ENCODE data around the gene MROH7. TPM values are rescaled to one million over a fixed set of nuclear protein-coding genes. Genes with fewer than 3 reads are reported as not detected.

MROH7 gene
- total RNA-seq, 1 donor, result 7.3 TPM

- no peak for DNase-seq (ENCODE audit: low read depth in 2 of 3, low spot score in 2 of 3)
Observed at GRCh38 chr1:54723985-54724384, 82.4 kb downstream of the MROH7 start.

- no peak for DNase-seq (ENCODE audit: low read depth in 2 of 3, low spot score in 2 of 3)
Observed at GRCh38 chr1:54724771-54725170, 83.2 kb downstream of the MROH7 start.

GRCh38 chr1:54728027-54728426 lies 86.4 kb downstream of the MROH7 start:
- DNase-seq (ENCODE audit: low read depth in 2 of 3, low spot score in 2 of 3), result no peak

DNA sequence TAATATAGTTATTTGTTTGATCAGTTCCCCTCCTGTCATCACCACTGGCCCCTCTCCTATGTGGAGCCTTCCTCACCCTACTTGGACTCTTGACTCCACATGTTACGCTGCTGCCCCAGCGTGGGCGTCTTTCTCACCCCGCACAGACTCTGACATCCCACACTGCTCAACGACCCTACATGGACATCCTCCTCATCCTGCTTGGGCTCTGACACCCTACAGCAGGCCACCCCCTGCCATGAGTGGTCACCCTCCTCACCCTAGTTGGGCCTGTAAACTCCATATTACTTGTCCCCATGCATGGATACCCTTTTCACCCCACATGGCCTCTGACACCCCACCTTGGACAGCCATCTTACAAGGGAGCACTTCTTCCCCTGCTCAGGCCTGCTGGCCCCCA lies 95.1 kb downstream of the MROH7 start:
- no peak for DNase-seq (ENCODE audit: low read depth in 2 of 3, low spot score in 2 of 3)

DNA sequence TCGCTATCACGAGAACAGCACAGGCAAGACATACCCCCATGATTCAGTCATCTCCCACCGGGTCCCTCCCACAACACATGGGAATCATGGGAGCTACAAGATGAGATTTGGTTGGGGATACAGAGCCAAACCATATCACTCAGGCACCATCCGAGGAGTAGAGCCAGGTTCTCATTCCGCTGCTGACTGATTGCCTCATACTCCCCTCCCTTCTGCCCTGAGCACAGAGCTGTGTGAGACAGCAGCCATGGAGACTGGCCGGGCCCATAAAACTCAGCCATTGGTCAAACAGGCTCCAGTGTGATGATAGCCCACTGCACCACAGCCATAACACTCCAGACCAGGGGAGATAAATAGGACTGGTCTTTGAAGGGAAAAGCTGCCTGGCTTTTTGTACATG lies 96.7 kb downstream of the MROH7 start:
- no peak for DNase-seq (ENCODE audit: low read depth in 2 of 3, low spot score in 2 of 3)

DNA sequence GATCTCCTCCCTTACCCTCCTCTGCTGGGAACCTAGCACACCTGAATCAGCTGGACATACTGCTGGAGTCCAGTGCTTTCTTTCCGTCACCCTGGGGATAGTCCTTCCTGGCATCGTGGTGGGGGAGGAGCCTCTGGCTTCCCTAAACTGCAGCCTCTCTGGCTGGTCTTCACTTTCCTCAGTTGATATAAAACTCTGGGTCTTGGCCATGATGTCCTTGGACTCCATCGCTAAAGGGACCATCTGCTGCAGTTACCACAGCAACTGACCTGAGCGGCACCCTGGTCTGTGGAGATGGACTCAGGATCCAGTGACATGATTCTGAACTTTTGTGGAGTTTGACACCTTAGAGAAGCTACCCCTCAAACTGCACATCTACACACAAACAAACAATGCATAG lies 99.9 kb downstream of the MROH7 start:
- DNase-seq (ENCODE audit: low read depth in 2 of 3, low spot score in 2 of 3), result no peak

DNA sequence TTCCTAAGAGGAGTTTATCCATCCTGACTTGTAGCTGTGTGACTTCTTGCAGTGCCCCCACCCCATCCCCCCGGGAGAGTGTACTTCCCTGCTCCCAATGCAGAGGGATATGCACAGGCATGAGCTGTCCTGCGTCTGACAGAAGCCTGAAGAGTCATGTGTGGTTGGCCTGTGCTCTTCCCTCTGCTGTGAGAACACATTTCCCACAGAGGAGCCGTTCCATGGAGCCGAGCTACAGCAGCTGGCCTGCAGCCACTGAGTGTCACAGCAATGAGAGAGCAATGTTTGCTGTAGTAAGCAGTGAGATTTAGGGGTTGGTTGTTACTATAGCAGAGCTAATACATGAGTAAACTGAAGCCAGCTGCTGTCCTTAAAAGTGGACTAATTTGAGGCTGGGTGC lies 100.7 kb downstream of the MROH7 start:
- DNase-seq (ENCODE audit: low read depth in 2 of 3, low spot score in 2 of 3), result no peak

GRCh38 chr1:54743416-54744226 lies 102.0 kb downstream of the MROH7 start:
- DNase-seq (ENCODE audit: low read depth in 2 of 3, low spot score in 2 of 3), result no peak

- no peak for DNase-seq (ENCODE audit: low read depth in 2 of 3, low spot score in 2 of 3)
Observed at GRCh38 chr1:54744696-54745095, 103.1 kb downstream of the MROH7 start.

DNA sequence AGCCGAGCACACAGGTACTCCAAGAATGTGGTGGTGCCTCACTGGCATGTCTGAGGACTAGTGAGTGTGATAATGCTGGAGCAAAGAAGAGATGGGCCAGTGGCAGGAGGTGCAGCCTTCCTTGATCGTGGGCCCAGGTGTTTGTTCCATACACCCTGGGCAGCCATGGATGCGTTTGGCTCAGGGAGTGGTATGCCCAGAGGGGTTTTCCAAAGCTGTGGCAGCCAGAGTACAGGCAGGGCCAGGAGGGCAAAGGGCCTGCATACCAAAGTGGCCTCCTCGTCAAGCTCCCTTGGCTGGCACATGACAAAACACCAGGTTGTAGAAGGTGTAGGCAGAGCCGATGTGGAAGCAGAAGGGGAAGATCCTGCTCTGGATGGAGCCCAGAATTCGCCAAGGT lies 103.7 kb downstream of the MROH7 start:
- no peak for DNase-seq (ENCODE audit: low read depth in 2 of 3, low spot score in 2 of 3)

DNA sequence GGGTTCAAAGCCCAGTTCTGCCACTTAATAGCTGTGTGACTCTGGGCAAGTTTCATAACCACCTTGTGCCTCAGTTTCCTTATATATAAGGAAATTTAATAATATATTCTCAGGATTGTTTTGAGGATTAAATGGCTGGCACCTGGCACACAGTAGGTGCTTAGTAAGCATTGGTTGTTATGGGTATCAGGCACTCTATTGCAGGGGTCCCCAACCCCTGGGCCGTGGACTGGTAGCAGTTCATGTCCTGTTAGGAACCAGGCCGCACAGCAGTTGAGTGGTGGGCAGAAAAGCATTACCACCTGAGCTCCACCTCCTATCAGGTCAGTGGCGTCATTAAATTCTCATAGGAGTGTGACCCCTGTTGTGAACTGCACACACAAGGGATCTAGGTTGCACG lies 104.3 kb downstream of the MROH7 start:
- no peak for DNase-seq (ENCODE audit: low read depth in 2 of 3, low spot score in 2 of 3)

GRCh38 chr1:54748094-54748835 lies 106.7 kb downstream of the MROH7 start:
- DNase-seq (ENCODE audit: low read depth in 2 of 3, low spot score in 2 of 3), result no peak

- DNase-seq (ENCODE audit: low read depth in 2 of 3, low spot score in 2 of 3), result no peak
Observed at GRCh38 chr1:54750596-54750995, 109.0 kb downstream of the MROH7 start.

DNA sequence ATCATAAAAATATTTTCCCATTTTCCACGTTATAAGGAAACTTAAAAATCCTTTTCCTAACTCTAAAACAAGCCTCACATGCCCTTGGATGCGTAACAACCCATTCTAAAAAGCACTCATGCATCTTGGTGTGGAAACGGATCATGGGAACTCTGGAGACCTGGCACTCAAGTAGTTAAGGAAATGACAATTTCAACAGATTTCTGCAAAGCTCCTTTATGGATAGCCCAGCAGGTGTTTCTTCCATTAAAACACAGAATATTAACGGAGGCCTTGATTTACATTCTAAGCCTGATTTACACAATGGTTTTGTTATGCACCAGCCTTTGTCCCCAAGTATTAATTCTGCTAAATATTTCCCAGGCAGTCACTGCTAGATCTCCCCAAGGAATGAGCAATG lies 109.8 kb downstream of the MROH7 start:
- no peak for DNase-seq (ENCODE audit: low read depth in 2 of 3, low spot score in 2 of 3)

- no peak for DNase-seq (ENCODE audit: low read depth in 2 of 3, low spot score in 2 of 3)
Observed at GRCh38 chr1:54754045-54754444, 112.5 kb downstream of the MROH7 start.

- no peak for DNase-seq (ENCODE audit: low read depth in 2 of 3, low spot score in 2 of 3)
Observed at GRCh38 chr1:54754486-54755285, 113.1 kb downstream of the MROH7 start.

DNA sequence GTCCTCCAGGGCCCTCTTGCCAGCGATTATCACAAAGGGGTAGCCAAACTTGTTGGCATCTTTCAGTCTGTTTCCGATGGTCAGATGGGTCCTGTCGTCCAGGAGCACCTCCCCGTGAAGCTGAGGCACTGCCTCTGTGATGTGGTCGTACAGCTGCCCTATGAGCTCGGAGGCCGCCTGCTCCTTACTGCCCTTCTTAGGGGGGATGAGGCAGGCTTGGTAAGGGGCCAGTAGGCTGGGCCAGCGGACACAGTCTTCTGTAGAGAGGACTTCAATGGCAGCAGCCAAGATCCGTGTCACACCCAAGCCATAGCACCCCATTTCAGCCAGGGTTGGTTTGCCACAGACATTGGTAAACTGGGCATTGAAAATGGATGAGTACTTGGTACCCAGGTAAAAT lies 116.2 kb downstream of the MROH7 start:
- DNase-seq (ENCODE audit: low read depth in 2 of 3, low spot score in 2 of 3), result no peak

DNA sequence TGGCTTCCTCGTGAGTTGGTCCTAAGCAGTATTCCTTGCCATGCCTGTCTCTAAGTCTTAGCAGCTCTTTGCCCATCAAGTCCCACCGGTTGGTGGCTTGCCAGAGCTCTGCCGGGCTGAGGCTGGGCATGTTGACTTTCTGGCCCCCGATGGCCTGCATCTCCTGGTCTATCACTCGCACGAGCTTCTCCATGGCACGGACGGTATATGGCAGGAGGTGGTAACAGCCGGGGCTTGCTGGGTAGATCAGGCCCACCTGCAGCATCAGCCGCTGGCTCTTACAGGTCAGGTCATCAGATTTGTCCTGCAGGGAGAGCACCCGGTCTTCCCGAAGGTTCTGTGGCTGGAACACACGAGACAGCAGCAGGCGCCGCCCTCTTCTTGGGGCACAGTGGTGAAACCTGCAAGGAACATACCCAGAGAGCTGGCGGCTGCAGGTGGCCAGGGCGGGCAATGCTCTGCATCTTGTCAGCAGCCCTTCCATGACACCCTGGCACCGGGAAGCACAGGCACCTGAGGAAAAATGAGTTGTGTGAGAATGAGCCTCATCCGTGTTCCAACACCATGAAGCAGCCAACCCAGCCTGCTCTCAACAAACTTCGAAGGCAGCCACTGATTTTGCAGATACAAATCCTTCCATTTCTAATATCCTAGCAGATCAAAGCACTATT lies 117.2 kb downstream of the MROH7 start:
- DNase-seq (ENCODE audit: low read depth in 2 of 3, low spot score in 2 of 3), result no peak
